ENCODE results near the gene PTPRD. TPM values are rescaled to one million over a fixed set of nuclear protein-coding genes. Genes with fewer than 3 reads are reported as not detected.

The PTPRD gene
- total and polyA plus RNA-seq, 2 of the 4 experiments (the other 2 are of a cell fraction): 0.07 to 0.18 TPM

DNA sequence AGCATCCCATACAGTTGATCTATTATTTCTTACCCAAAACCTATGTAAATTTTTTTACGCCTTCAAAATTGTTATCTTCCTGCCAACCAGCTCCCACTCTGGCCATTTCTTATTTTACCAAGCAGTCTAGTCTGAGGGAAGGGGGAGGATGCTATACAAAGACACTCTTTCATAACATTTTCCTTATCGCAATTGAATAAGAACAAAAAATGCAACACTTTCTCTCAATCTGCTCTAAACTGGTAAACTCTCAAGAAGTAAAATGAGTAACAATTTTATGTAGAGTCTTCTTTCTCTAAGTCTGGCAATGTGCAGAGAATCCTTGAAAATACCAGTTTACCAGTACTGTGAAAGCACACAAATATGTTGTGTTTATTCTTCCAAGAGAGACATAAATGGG is 1216.3 kb downstream of the PTPRD start:
- Histone ChIP-seq H2AK9ac (replicated peaks; ENCODE audit: low read depth, low read length, poor library complexity) (no peak overlapping the region), H3K18ac (ENCODE audit: low read depth, low read length) (no peak overlapping the region), H3K36me3 (ENCODE audit: control insufficient read depth, insufficient read depth, low read length) (no peaks in the 10 kb centered on the region), H3K14ac (replicated peaks; ENCODE audit: low read depth, low read length) (no peak overlapping the region), H2AFZ (replicated peaks; ENCODE audit: low read length, poor library complexity) (no peak overlapping the region), H3K9ac (ENCODE audit: low read depth, low read length) (no peak overlapping the region), H3K56ac (ENCODE audit: extremely low read depth, insufficient read depth, low read length) (no peak overlapping the region), H3K4me3 (ENCODE audit: insufficient read depth, low read depth, low read length) (no peak overlapping the region), H3K9me1 (ENCODE audit: insufficient read depth, low read length) (no peaks in the 10 kb centered on the region), H4K91ac (ENCODE audit: insufficient read depth, low read depth, low read length) (no peak overlapping the region), H2BK15ac (ENCODE audit: low read depth, low read length) (no peak overlapping the region), H3K4ac (ENCODE audit: low read depth, low read length) (no peak overlapping the region), H3K23ac (ENCODE audit: low read depth, low read length) (no peak overlapping the region), H3K27ac (ENCODE audit: insufficient read depth, low read length) (no peak overlapping the region), H2AK5ac (ENCODE audit: low read depth, low read length) (no peak overlapping the region), H3K4me2 (ENCODE audit: low read depth, low read length) (no peak overlapping the region), H2BK120ac (ENCODE audit: low read depth, low read length) (no peak overlapping the region), H2BK20ac (ENCODE audit: low read depth, low read length) (no peak overlapping the region), H4K5ac (ENCODE audit: low read depth, low read length) (no peak overlapping the region), H4K20me1 (ENCODE audit: insufficient read depth, low read length) (no peaks in the 10 kb centered on the region), H2BK5ac (ENCODE audit: low read depth, low read length, poor library complexity, severe bottlenecking) (no peak overlapping the region), H3K27me3 (ENCODE audit: control insufficient read depth, insufficient read depth, low read length) (no peaks in the 10 kb centered on the region), H4K8ac (ENCODE audit: low read depth in 2 of 2, low read length in 2 of 2) (no peak overlapping the region), H3K79me1 (ENCODE audit: low read depth in 1 of 2, low read length in 2 of 2) (no peaks in the 10 kb centered on the region), H3K9me3 (ENCODE audit: control insufficient read depth, insufficient read depth, low read length) (no peaks in the 10 kb centered on the region), H3K4me1 (ENCODE audit: control insufficient read depth, insufficient read depth, low read length) (no peaks in the 10 kb centered on the region)
- ATAC-seq (ENCODE audit: low read depth) (no peak), DNase-seq (no peak)
- no TSS peak for BruUV-seq (replicated peaks)
- POLR2A ChIA-PET (ENCODE audit: unreplicated experiment): no interaction called here
- CTCF ChIA-PET: no interaction called here
- intact Hi-C loops (cut with micrococcal nuclease) (no loop called here), in situ Hi-C loops (cut with MboI; ENCODE audit: low sequenced_read_pairs) (no loop called here), dilution Hi-C loops (cut with HindIII; ENCODE audit: low sequenced_read_pairs, unreplicated experiment) (no loop called here)
- no peak for TF ChIP-seq RCOR1 (IDR thresholded peaks at IDR 0.05; ENCODE audit: insufficient replicate concordance, low read length)
- no peak for TF ChIP-seq RAD21 (IDR thresholded peaks at IDR 0.05; ENCODE audit: low read length)
- TF ChIP-seq CHD1 (IDR thresholded peaks at IDR 0.05; ENCODE audit: low read depth, low read length): no peak
- no peak for TF ChIP-seq POLR2A (IDR thresholded peaks at IDR 0.05; ENCODE audit: low read depth, low read length)
- WGBS, 2 experiments (ENCODE audit: extremely low coverage in 2 of 2, insufficient read length in 1 of 2): no CpG with 5 or more reads among the region's 2 CpGs
